Measurements from ENCODE around the gene IARS1.

GRCh38 chr9:92265154-92265553 lies 28.3 kb downstream of the IARS1 start:
- TF ChIP-seq MAX (IDR thresholded peaks at IDR 0.05; ENCODE audit: low read depth, low read length) (0 out of 2 replicates have a peak, but pooled peaks have one; percentile 6), CTCF (IDR thresholded peaks at IDR 0.05; ENCODE audit: low read depth, low read length) (no peak), POLR2A (IDR thresholded peaks at IDR 0.05; ENCODE audit: extremely low read depth, insufficient read length) (no peak), MYC (IDR thresholded peaks at IDR 0.05; ENCODE audit: low read depth, low read length) (no peak)
